ENCODE data around the gene ARHGAP25. TPM values are rescaled to one million over a fixed set of nuclear protein-coding genes. Genes with fewer than 3 reads are reported as not detected.

Gene ARHGAP25
- total and polyA plus RNA-seq, 2 donors from 2014 or later: 6.3 to 20.4 TPM

GRCh38 chr2:68809324-68810240, 75.0 kb downstream of the ARHGAP25 start:
- no peaks in the 10 kb centered on the region for H3K9me3 ChIP-seq (ENCODE audit: control insufficient read depth in 2 of 3, insufficient read depth in 1 of 3, low read length in 3 of 3)
- no peak for FAIRE-seq
- H3K27ac ChIP-seq (ENCODE audit: low read depth in 2 of 2, low read length in 2 of 2): no peak overlapping the region
- intact Hi-C loops (cut with DNase I): no loop called here
- H3K4me1 ChIP-seq (ENCODE audit: control insufficient read depth in 2 of 3, insufficient read depth in 2 of 3, low read depth in 1 of 3, low read length in 3 of 3): peaks cover 0 to 6% (median 0%) of the 10 kb centered on the region in 3 donors
- H3K36me3 ChIP-seq (ENCODE audit: control insufficient read depth in 2 of 3, insufficient read depth in 3 of 3, low read length in 3 of 3): no peaks in the 10 kb centered on the region
- H3K9ac ChIP-seq (ENCODE audit: low read length in 3 of 3): no peak overlapping the region
- no peak overlapping the region for H3K4me3 ChIP-seq (ENCODE audit: low read length in 3 of 3)
- DNase-seq: no peak
- no peak for TF ChIP-seq CTCF (IDR thresholded peaks at IDR 0.05; ENCODE audit: borderline replicate concordance, extremely low read depth, insufficient read depth)
- no peaks in the 10 kb centered on the region for H3K27me3 ChIP-seq (ENCODE audit: control insufficient read depth, insufficient read depth, low read length)

GRCh38 chr2:68811364-68811763, 76.8 kb downstream of the ARHGAP25 start:
- H3K27ac ChIP-seq (ENCODE audit: low read depth in 2 of 2, low read length in 2 of 2): peak overlapping the region in 1 of 2 donors; percentile 62
- peaks cover 0 to 6% (median 0%) of the 10 kb centered on the region in 3 donors for H3K4me1 ChIP-seq (ENCODE audit: control insufficient read depth in 2 of 3, insufficient read depth in 2 of 3, low read depth in 1 of 3, low read length in 3 of 3)
- TF ChIP-seq CTCF (IDR thresholded peaks at IDR 0.05; ENCODE audit: borderline replicate concordance, extremely low read depth, insufficient read depth): no peak
- no peak overlapping the region for H3K9ac ChIP-seq (ENCODE audit: low read length in 3 of 3)
- DNase-seq: no peak
- H3K4me3 ChIP-seq (ENCODE audit: low read length in 3 of 3): no peak overlapping the region
- intact Hi-C loops (cut with DNase I): no loop called here
- no peaks in the 10 kb centered on the region for H3K27me3 ChIP-seq (ENCODE audit: control insufficient read depth, insufficient read depth, low read length)
- no peaks in the 10 kb centered on the region for H3K9me3 ChIP-seq (ENCODE audit: control insufficient read depth in 2 of 3, insufficient read depth in 1 of 3, low read length in 3 of 3)
- FAIRE-seq: no peak
- H3K36me3 ChIP-seq (ENCODE audit: control insufficient read depth in 2 of 3, insufficient read depth in 3 of 3, low read length in 3 of 3): no peaks in the 10 kb centered on the region

GRCh38 chr2:68812251-68812650, 77.6 kb downstream of the ARHGAP25 start:
- H3K27ac ChIP-seq (ENCODE audit: low read depth in 2 of 2, low read length in 2 of 2): no peak overlapping the region
- intact Hi-C loops (cut with DNase I): no loop called here
- peaks cover 0 to 3% (median 0%) of the 10 kb centered on the region in 3 donors for H3K4me1 ChIP-seq (ENCODE audit: control insufficient read depth in 2 of 3, insufficient read depth in 2 of 3, low read depth in 1 of 3, low read length in 3 of 3)
- H3K4me3 ChIP-seq (ENCODE audit: low read length in 3 of 3): no peak overlapping the region
- no peaks in the 10 kb centered on the region for H3K36me3 ChIP-seq (ENCODE audit: control insufficient read depth in 2 of 3, insufficient read depth in 3 of 3, low read length in 3 of 3)
- TF ChIP-seq CTCF (IDR thresholded peaks at IDR 0.05; ENCODE audit: borderline replicate concordance, extremely low read depth, insufficient read depth): no peak
- no peaks in the 10 kb centered on the region for H3K27me3 ChIP-seq (ENCODE audit: control insufficient read depth, insufficient read depth, low read length)
- no peaks in the 10 kb centered on the region for H3K9me3 ChIP-seq (ENCODE audit: control insufficient read depth in 2 of 3, insufficient read depth in 1 of 3, low read length in 3 of 3)
- FAIRE-seq (no peak), DNase-seq (no peak)
- H3K9ac ChIP-seq (ENCODE audit: low read length in 3 of 3): no peak overlapping the region
